ENCODE results near the gene MEF2A. TPM values are rescaled to one million over a fixed set of nuclear protein-coding genes. Genes with fewer than 3 reads are reported as not detected.

The MEF2A gene
- total and polyA plus RNA-seq, 5 experiments from 2014 or later, result 14.6 to 43.9 (median 22.4) TPM

DNA sequence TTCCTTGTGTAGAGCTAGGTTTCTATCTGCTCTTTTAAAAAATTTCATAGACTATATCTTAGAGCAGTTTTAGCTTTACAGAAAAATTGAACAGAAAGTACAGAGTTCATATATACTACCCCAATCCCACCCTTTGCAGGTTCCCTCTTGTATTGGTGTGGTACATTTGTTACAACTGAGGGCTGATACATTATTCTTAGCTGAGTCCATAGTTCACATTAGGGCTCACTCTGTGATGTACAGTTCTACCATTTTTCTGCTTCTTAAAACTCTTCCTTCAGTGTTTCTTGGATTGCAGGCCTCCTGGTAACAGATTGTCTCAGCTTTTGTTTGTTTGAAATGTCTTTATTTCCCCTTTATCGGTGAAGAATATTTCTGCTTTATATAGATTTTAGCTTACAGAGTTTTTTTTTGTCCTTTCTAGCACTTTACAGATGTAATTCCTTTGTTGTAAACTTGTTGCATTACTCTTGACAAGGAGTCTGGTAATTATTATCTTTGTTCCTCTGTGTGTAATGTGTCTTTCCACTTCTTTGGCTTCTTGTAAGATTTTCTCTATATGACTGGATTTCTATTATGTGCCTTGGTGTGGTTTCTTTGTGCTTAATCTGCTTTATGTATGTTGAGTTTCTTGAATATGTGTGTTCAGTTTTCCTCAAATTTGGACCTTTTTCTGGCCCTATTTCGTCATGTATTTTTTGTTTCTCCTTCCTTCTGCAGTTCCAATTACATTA, 25.3 kb downstream of the MEF2A start:
- H3K4me3 Mint-ChIP-seq, result peak overlapping the region in 1 of 10 donors; percentile 1
- peaks cover 5 to 33% (median 13%) of the 10 kb centered on the region in 3 donors for H3K36me3 Mint-ChIP-seq

DNA sequence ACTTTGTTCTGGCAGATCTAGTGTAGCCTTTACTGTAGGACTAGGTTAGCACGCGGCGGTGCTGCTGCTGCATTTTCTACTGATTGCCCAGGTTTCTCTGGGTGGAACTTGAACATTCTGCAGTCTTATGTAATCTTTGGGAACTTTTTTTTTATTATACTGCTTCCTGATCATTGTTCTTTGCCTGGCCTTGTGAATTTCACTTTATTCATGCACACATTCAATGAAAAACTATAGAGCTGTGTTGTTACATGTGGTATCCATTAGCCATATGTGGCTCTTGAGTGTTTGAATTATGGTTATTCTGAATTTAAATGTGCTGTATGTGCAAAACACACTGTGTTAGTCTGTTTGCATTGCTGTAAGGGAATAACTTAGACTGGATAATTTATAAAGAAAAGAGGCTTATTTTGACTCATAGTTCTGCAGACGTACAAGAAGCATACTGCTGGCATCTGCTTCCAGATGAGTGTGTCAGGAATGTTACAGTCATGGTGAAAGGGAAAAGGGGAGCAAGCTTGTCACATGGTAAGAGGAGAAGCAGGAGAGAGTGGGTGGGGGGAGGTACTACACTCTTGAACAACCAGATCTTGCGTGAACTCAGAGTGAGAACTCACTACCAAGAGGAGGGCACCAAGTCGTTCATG, 26.5 kb downstream of the MEF2A start:
- ATAC-seq (no peak), DNase-seq (no peak)
- H3K36me3 Mint-ChIP-seq, result peaks cover 0 to 32% (median 14%) of the 10 kb centered on the region in 3 donors
- H3K27me3 Mint-ChIP-seq, result no peaks in the 10 kb centered on the region
- peaks cover 0 to 20% (median 9%) of the 10 kb centered on the region in 9 donors for H3K9me3 Mint-ChIP-seq
- H3K27ac Mint-ChIP-seq, result peak overlapping the region in 5 of 10 donors; percentile 14 to 56 (median 36)
- peak overlapping the region in 1 of 10 donors; percentile 16 for H3K4me3 Mint-ChIP-seq
- POLR2A ChIA-PET, result no interaction called here
- H3K4me1 Mint-ChIP-seq, result peaks cover 30 to 60% (median 51%) of the 10 kb centered on the region in 4 donors

More for the DNA sequence above, 25.3 kb downstream of the MEF2A start:
- POLR2A ChIA-PET, result no interaction called here
- ATAC-seq (no peak), DNase-seq (no peak)
- peaks cover 30 to 60% (median 51%) of the 10 kb centered on the region in 4 donors for H3K4me1 Mint-ChIP-seq
- H3K27ac Mint-ChIP-seq, result peak overlapping the region in 3 of 10 donors; percentile 0 to 5 (median 0)
- no peaks in the 10 kb centered on the region for H3K27me3 Mint-ChIP-seq
- peaks cover 0 to 23% (median 8%) of the 10 kb centered on the region in 9 donors for H3K9me3 Mint-ChIP-seq

DNA sequence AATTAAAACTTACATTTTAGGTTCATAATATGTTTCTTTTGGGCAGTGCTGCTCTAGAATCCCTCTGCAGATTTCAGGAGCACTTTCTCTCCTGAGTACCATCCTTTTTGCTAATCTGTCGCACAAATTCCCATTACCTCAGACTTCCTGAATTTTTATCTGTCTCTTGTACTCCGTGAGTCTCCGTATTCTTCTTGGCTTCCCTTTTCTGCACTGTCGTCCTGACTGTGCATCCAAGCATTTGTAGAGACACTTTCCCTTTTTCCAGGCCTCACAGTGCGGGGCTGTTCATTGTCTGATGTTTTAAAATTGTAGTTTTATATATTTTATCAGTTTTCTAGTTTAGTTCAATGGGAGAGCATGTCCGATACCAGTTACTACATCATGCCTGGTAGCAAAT, 27.3 kb downstream of the MEF2A start:
- POLR2A ChIA-PET, result no interaction called here
- Mint-ChIP-seq H3K4me1 (peaks cover 28 to 56% (median 45%) of the 10 kb centered on the region in 4 donors), H3K27ac (peak overlapping the region in 1 of 10 donors; percentile 75), H3K4me3 (no peak overlapping the region), H3K36me3 (peaks cover 0 to 34% (median 16%) of the 10 kb centered on the region in 3 donors), H3K9me3 (peaks cover 3 to 21% (median 9%) of the 10 kb centered on the region in 9 donors), H3K27me3 (no peaks in the 10 kb centered on the region)
- DNase-seq, result no peak
- ATAC-seq, result no peak

DNA sequence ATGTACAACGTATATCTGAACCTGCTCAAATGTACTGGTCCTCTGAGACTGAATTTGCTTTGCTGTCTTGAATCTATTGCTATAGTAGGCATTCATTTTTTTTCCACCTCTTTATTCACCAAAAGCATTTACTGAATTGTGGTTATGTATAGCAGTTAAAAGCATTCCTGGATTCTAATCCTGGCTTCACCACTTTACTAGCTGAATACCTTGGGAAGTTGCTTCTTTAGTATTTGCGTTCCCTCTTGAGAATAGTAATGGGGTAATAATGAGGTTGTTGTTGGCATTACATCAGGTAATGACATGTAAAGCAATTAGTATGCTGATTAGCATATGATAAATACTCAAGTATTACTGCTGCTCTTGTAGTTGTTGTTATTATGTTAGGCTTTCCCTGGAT, 29.1 kb downstream of the MEF2A start:
- DNase-seq, result no peak
- H3K36me3 Mint-ChIP-seq, result peaks cover 7 to 50% (median 29%) of the 10 kb centered on the region in 3 donors
- POLR2A ChIA-PET, result no interaction called here
- H3K27me3 Mint-ChIP-seq, result no peaks in the 10 kb centered on the region
- peaks cover 4 to 23% (median 11%) of the 10 kb centered on the region in 9 donors for H3K9me3 Mint-ChIP-seq
- no peak overlapping the region for H3K4me3 Mint-ChIP-seq
- ATAC-seq, result no peak
- peaks cover 24 to 47% (median 35%) of the 10 kb centered on the region in 4 donors for H3K4me1 Mint-ChIP-seq
- no peak overlapping the region for H3K27ac Mint-ChIP-seq

DNA sequence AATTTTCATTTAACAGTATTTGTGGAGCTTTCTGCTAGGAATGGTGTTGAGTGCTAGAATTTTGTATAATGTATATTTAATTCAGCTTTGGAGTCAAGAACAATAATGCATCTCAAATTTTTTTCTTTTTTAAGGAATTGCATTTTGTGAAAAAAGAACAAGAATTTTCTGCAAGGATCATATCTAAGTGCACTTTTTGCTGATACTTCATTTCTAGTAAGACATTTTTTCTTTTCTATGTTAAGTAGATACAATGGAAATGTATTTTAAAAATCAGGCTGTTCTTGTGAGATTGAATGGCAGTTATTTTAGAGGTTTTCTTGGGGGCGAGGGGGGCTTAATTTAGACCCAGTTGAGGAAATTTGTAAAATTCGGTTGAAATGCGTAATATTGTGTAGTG, 32.5 kb downstream of the MEF2A start:
- no peak for DNase-seq
- no peak for ATAC-seq
- Mint-ChIP-seq H3K9me3 (peaks cover 8 to 28% (median 14%) of the 10 kb centered on the region in 9 donors), H3K27ac (no peak overlapping the region), H3K4me3 (no peak overlapping the region), H3K27me3 (no peaks in the 10 kb centered on the region), H3K36me3 (peaks cover 7 to 51% (median 47%) of the 10 kb centered on the region in 3 donors), H3K4me1 (peaks cover 23 to 39% (median 34%) of the 10 kb centered on the region in 4 donors)
- POLR2A ChIA-PET, result no interaction called here

DNA sequence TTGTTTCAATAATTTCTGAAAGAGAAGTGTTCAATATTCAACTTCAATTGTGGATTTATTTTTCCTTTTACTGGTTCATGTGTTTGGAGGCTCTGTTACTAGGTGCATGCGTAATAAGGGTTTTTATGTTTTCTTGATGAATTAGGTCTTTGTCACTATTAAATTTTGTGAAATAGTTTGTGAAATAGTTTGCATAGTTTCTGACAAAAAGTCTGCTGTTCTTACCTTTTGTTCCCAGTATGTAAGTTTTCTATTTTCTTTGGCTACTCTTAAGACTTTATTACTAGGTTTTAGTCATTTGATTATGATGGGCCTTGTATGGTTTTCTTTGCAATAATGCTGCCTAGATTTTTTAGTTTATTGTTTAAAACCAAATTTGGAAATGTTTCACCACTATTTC, 38.0 kb downstream of the MEF2A start:
- Mint-ChIP-seq H3K27ac (peak overlapping the region in 5 of 10 donors; percentile 0 to 61 (median 51)), H3K27me3 (no peaks in the 10 kb centered on the region), H3K4me3 (peak overlapping the region in 2 of 10 donors; percentile 15 to 16), H3K4me1 (peaks cover 26 to 81% (median 65%) of the 10 kb centered on the region in 4 donors), H3K9me3 (peaks cover 0 to 7% (median 5%) of the 10 kb centered on the region in 9 donors), H3K36me3 (peaks cover under 1 to 49% (median 30%) of the 10 kb centered on the region in 3 donors)
- ATAC-seq, result no peak
- no peak for DNase-seq
- POLR2A ChIA-PET, result no interaction called here

DNA sequence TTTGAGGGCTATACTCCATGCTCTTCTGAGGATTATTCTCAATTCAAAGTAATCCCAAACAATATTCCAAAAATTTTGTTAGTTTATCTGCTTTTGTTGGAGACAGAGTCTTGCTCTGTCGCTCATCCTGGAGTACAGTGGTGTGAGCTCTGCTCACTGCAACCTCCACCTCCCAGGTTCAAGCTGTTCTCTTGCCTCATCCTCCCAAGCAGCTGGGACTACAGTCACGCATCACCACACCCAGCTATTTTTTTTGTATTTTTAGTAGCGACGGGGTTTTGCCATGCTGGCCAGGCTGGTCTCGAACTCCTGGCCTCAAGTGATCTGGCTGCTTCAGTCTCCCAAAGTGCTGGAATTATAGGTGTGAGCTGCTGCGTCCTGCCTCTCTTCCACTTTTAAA, 39.1 kb downstream of the MEF2A start:
- H3K4me3 Mint-ChIP-seq, result peak overlapping the region in 1 of 10 donors; percentile 5
- H3K27ac Mint-ChIP-seq, result peak overlapping the region in 3 of 10 donors; percentile 27 to 52 (median 33)
- no peak for DNase-seq
- H3K4me1 Mint-ChIP-seq, result peaks cover 26 to 85% (median 67%) of the 10 kb centered on the region in 4 donors
- POLR2A ChIA-PET, result interaction anchor here (0.6 kb wide), 1 partner anchor 321 kb away, joined by 3 read pairs; no protein-coding TSS in a partner anchor
- H3K36me3 Mint-ChIP-seq, result peaks cover 0 to 43% (median 25%) of the 10 kb centered on the region in 3 donors
- H3K27me3 Mint-ChIP-seq, result no peaks in the 10 kb centered on the region
- ATAC-seq, result no peak
- H3K9me3 Mint-ChIP-seq, result peaks cover 0 to 7% (median 5%) of the 10 kb centered on the region in 9 donors

DNA sequence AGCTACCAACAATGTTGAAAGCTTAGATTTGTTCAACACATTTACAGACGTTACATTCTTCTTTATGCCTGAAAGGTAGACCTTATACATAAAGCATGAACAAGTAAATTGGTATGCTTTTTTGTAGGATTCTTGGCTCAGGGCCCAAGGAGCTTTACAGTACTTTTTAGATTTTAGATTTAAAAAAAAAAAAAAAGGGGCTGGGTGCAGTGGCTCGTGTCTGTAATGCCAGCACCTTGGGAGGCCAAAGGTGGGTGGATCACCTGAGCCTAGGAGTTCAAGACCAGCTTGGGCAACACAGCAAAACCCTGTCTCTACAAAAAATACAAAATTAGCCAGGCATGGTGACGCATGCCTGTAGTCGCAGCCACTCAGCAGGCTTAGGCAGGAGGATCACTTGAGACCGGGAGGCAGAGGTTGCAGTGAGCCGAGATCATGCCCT, 39.7 kb downstream of the MEF2A start:
- POLR2A ChIA-PET, result interaction anchor here (0.5 to 0.6 kb wide), 2 partner anchors 100 to 321 kb away, joined by 3 read pairs; no protein-coding TSS in a partner anchor
- ATAC-seq (no peak), DNase-seq (no peak)
- no peak overlapping the region for H3K4me3 Mint-ChIP-seq
- H3K9me3 Mint-ChIP-seq, result peaks cover 0 to under 1% (median 0%) of the 10 kb centered on the region in 9 donors
- H3K36me3 Mint-ChIP-seq, result peaks cover 0 to 37% (median 18%) of the 10 kb centered on the region in 3 donors
- peaks cover 26 to 80% (median 64%) of the 10 kb centered on the region in 4 donors for H3K4me1 Mint-ChIP-seq
- no peaks in the 10 kb centered on the region for H3K27me3 Mint-ChIP-seq
- peak overlapping the region in 1 of 10 donors; percentile 40 for H3K27ac Mint-ChIP-seq

DNA sequence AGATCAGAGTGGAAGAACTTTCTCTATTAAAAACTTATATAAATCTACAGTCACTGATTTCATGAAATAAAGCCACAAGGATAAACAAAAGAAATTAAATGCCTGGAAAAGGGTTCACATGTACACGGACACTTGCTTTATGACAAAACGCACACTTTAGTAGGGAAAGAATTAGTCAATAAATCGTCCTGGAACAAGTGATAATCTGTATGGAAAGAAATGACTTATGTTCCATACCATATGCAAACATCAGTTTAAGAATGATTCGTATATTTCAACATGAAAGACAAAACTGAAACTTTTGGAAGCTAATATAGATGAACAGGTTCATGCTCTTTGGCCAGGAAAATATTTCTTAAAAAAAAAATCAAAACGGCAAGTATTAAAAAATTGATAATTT, 40.2 kb downstream of the MEF2A start:
- peaks cover 0 to 34% (median 16%) of the 10 kb centered on the region in 3 donors for H3K36me3 Mint-ChIP-seq
- H3K27me3 Mint-ChIP-seq, result no peaks in the 10 kb centered on the region
- no peaks in the 10 kb centered on the region for H3K9me3 Mint-ChIP-seq
- peaks cover 26 to 77% (median 67%) of the 10 kb centered on the region in 4 donors for H3K4me1 Mint-ChIP-seq
- DNase-seq (no peak), ATAC-seq (no peak)
- peak overlapping the region in 1 of 10 donors; percentile 3 for H3K4me3 Mint-ChIP-seq
- POLR2A ChIA-PET, result interaction anchor here (0.5 kb wide), 1 partner anchor 100 kb away, joined by 3 read pairs; no protein-coding TSS in a partner anchor
- H3K27ac Mint-ChIP-seq, result peak overlapping the region in 1 of 10 donors; percentile 40

DNA sequence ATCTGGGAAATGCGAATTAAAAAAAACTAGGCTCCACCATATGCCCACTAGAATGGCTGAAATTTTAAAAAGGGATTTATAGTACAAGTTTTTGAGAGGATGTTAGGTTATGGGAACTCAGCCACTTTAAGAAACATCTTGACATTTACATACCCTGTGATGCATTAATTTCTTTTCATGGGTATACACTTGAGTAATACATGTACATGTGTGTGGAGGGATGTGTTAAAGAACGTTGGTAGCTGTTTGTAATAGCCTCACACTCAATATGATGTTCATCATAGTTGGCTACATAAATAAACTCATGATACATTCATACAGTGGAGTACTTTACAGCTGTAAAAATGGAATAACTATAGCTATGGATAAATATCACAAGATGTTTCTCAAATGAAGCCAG, 40.9 kb downstream of the MEF2A start:
- H3K36me3 Mint-ChIP-seq, result peaks cover 0 to 30% (median 12%) of the 10 kb centered on the region in 3 donors
- H3K4me3 Mint-ChIP-seq, result no peak overlapping the region
- peak overlapping the region in 1 of 10 donors; percentile 17 for H3K27ac Mint-ChIP-seq
- no peaks in the 10 kb centered on the region for H3K27me3 Mint-ChIP-seq
- H3K4me1 Mint-ChIP-seq, result peaks cover 23 to 78% (median 65%) of the 10 kb centered on the region in 4 donors
- no peak for DNase-seq
- no peak for ATAC-seq
- no peaks in the 10 kb centered on the region for H3K9me3 Mint-ChIP-seq
- POLR2A ChIA-PET, result no interaction called here

DNA sequence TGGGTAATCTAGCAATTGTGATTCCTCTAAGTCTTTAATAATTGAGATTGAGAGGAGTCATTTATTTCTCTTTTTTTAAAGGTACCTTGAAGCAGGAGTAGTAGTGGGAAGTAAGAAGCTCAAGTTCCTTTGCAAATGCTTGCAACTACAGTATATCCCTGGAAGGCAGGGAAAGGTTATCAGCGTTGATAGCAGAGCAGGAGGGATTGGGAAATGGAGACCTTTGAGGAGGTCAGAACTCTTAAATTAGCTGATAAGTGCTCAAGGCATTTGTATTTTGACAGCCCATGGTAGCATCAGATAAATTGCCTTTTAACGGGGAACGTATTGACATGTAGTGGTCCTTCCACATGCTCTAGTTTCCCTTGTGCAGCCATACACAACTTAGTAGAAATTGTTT, 47.7 kb downstream of the MEF2A start:
- ATAC-seq (no peak), DNase-seq (no peak)
- H3K9me3 Mint-ChIP-seq, result no peaks in the 10 kb centered on the region
- peaks cover 16 to 67% (median 63%) of the 10 kb centered on the region in 4 donors for H3K4me1 Mint-ChIP-seq
- POLR2A ChIA-PET, result no interaction called here
- H3K27me3 Mint-ChIP-seq, result no peaks in the 10 kb centered on the region
- H3K27ac Mint-ChIP-seq, result peak overlapping the region in 4 of 10 donors; percentile 3 to 75 (median 35)
- peaks cover 0 to 3% (median 2%) of the 10 kb centered on the region in 3 donors for H3K36me3 Mint-ChIP-seq
- no peak overlapping the region for H3K4me3 Mint-ChIP-seq

DNA sequence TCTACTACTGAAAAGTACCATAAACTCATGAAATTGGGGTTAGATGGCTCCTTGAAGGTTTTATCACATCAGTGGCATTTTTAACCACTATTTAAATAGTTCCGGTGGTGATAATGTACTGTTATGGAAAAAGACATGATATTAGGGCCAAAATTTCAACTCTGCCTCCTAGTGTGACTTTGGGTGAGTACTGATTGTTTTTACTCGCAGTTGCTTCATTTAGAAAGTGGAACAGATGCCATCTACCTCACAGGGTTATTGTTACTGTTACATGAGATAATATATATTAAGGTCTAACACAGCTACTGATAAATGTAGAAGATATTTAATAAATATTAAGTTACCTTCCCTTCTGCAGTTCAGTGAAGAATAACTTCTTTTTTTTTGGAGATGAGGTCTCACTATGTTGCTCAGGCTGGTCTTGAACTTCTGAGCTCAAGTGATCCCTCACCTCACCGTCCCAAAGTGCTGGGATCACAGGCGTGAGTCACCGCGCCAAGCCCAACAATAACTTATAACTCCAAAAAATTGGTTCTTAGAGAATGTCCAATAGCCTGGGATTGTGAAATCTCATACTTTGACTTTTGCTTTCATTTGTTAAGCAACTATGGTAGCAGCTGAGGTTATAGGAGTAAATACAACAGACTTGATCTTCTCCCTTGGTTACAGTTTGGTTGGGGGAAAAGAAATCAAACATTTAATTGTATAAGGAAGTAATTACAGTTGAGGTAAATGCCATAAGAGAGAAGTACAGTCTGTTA, 48.3 kb downstream of the MEF2A start:
- Mint-ChIP-seq H3K9me3 (no peaks in the 10 kb centered on the region), H3K4me1 (peaks cover 18 to 68% (median 63%) of the 10 kb centered on the region in 4 donors), H3K27ac (peak overlapping the region in 5 of 10 donors; percentile 2 to 75 (median 48)), H3K36me3 (peaks cover 0 to 2% (median under 1%) of the 10 kb centered on the region in 3 donors), H3K4me3 (no peak overlapping the region), H3K27me3 (no peaks in the 10 kb centered on the region)
- DNase-seq (no peak), ATAC-seq (peak in 1 of 2 donors; percentile 62)
- POLR2A ChIA-PET, result no interaction called here

Measured in naive thymus-derived CD8-positive, alpha-beta T cell (primary cell).